Karpas-422 (cell line): ENCODE measurements around the gene TIPIN. TPM values are rescaled to one million over a fixed set of nuclear protein-coding genes. Genes with fewer than 3 reads are reported as not detected.
"Not testable (repeated sequence)": the region's sequence is repeated elsewhere in the genome, so short reads cannot be mapped to it uniquely, and the experiment has no call there.

Experiments
- DNase-seq: peaks from one replicate; pipeline ENCODE4 v3.0.0-alpha.2; 2015
- H2AFZ ChIP-seq: fragments of 200-600 bp; sonication (generic); 2 replicates; pipeline ENCODE4 v1.6.1; 2014; ENCODE audit warnings: antibody characterized with exemption, low read length, mixed read lengths
- H3K27ac ChIP-seq: fragments of 200-600 bp; sonication (generic); 2 replicates; pipeline ENCODE4 v1.5.1; 2014; ENCODE audit warnings: mild to moderate bottlenecking, low read length, moderate library complexity
- H3K27me3 ChIP-seq: fragments of 200-600 bp; sonication (generic); 2 replicates; pipeline ENCODE4 v1.6.1; 2014; ENCODE audit warnings: low read length, mixed read lengths
- H3K36me3 ChIP-seq: fragments of 200-600 bp; sonication (generic); 2 replicates; pipeline ENCODE4 v1.6.1; 2014; ENCODE audit warnings: low read length, mixed read lengths; ENCODE audit not compliant: insufficient read depth
- H3K4me1 ChIP-seq: fragments of 200-600 bp; sonication (generic); 2 replicates; pipeline ENCODE4 v1.6.1; 2014; ENCODE audit warnings: mild to moderate bottlenecking, low read length, mixed read lengths
- H3K4me2 ChIP-seq: fragments of 200-600 bp; sonication (generic); 2 replicates; pipeline ENCODE4 v1.6.1; 2014; ENCODE audit warnings: low read length, low read depth, mild to moderate bottlenecking; ENCODE audit not compliant: poor library complexity, severe bottlenecking
- H3K4me3 ChIP-seq: fragments of 200-600 bp; sonication (generic); 2 replicates; pipeline ENCODE4 v1.5.1; 2014; ENCODE audit warnings: mild to moderate bottlenecking, antibody characterized with exemption, low read length, mixed read lengths
- H3K79me2 ChIP-seq: fragments of 200-600 bp; sonication (generic); 2 replicates; pipeline ENCODE4 v1.6.1; 2014; ENCODE audit warnings: mild to moderate bottlenecking, low read length, mixed read lengths
- H3K9ac ChIP-seq: fragments of 200-600 bp; sonication (generic); 2 replicates; pipeline ENCODE4 v1.6.0; 2014; ENCODE audit warnings: low read length
- H3K9me2 ChIP-seq: fragments of 200-600 bp; sonication (generic), shearing (Covaris generic); replicated peaks from 2 replicates; pipeline ENCODE4 v1.6.0; 2014; ENCODE audit warnings: mild to moderate bottlenecking, low read length, moderate library complexity; ENCODE audit not compliant: insufficient read depth
- H3K9me3 ChIP-seq: fragments of 300-700, 200-600 bp; sonication (generic); 2 replicates; pipeline ENCODE4 v1.6.1; 2014; ENCODE audit warnings: low read length, mixed read lengths
- H4K20me1 ChIP-seq: fragments of 200-600 bp; sonication (generic); 2 replicates; pipeline ENCODE4 v1.6.1; 2014; ENCODE audit warnings: mild to moderate bottlenecking, antibody characterized with exemption, low read length, low read depth; ENCODE audit not compliant: insufficient read depth
- total RNA-seq: library from RNA; depleted of rRNA; stranded (reverse); fragments of >200 nt; shearing (Covaris generic); gene quantifications from 2 replicates; pipeline ENCODE4 v1.2.3, GENCODE V29; 2014; ENCODE audit warnings: low replicate concordance

The TIPIN gene
- total RNA-seq, 1 experiment from 2014 or later = 16.5 TPM

DNA sequence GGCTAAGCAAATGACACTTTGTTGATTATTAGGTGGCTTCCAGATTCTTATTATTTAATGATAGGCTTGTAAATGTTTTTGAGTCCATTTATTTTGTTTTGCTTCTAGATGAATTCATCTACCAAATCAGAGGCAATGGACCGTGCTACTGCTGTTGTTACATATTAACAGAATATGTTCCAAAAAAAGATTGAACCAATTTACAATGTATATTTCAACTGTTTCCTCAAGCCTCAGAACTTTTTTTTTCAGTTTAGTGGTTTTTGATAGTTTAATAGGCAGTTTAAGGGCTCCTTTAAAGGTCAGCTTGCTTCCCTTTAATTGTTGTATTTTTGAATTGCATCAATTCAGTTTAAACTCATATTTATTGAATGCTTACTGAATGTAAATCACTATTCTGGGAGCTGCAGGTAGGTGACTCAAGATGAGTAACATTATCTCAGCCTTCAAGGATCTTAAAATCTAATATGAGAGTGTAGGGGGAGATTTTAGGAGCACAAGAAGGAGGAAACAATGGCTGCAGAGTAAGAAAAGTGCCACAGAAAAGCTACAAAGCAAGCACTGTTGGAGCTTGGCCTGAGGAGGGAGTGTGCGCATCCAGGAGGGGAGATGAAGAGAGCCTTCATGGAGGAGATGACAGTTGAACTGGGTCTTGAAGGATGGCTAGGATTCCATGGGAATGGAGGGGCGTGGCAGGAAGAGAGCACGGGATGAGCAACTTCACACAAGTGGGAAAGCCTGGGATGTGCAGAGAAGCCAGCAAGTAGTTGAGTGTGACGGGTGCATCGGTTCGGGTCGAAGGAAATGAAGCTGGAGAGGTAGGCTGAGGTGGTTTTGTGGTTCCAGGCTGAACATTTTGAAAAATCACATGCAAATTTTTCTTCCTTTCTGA lies 44.9 kb upstream of the TIPIN start:
- peak overlapping the region; percentile 61 for H3K9ac ChIP-seq
- H3K36me3 ChIP-seq = no peaks in the 10 kb centered on the region
- H3K4me2 ChIP-seq = peak overlapping the region; percentile 72
- H3K9me2 ChIP-seq = no peaks in the 10 kb centered on the region
- DNase-seq = peak; percentile 67
- H4K20me1 ChIP-seq = peaks cover 4% of the 10 kb centered on the region; the same call in 1 of the 2 replicates
- peak overlapping the region; percentile 61 for H3K4me3 ChIP-seq
- peaks cover 75% of the 10 kb centered on the region for H3K4me1 ChIP-seq
- peak overlapping the region; percentile 85 for H3K27ac ChIP-seq
- H3K79me2 ChIP-seq = peaks cover 96% of the 10 kb centered on the region
- H3K9me3 ChIP-seq = no peaks in the 10 kb centered on the region
- H3K27me3 ChIP-seq = no peaks in the 10 kb centered on the region
- H2AFZ ChIP-seq = 0 out of 2 replicates have a peak overlapping the region, but pooled peaks have one; percentile 5

- Histone ChIP-seq H3K79me2 (peaks cover 96% of the 10 kb centered on the region), H3K27ac (peak overlapping the region; percentile 85), H3K4me3 (peak overlapping the region; percentile 61), H4K20me1 (peaks cover 4% of the 10 kb centered on the region; the same call in 1 of the 2 replicates), H3K9me2 (no peaks in the 10 kb centered on the region), H3K27me3 (no peaks in the 10 kb centered on the region), H3K9me3 (no peaks in the 10 kb centered on the region), H3K9ac (peak overlapping the region; percentile 61; the same call in 1 of the 2 replicates), H3K4me2 (peak overlapping the region; percentile 72), H3K4me1 (peaks cover 65% of the 10 kb centered on the region), H3K36me3 (0 out of 2 replicates have a peak, but pooled peaks cover 1% of the 10 kb centered on the region), H2AFZ (no peak overlapping the region)
- no peak for DNase-seq
Observed at GRCh38 chr15:66400351-66400774, 43.9 kb upstream of the TIPIN start.

DNA sequence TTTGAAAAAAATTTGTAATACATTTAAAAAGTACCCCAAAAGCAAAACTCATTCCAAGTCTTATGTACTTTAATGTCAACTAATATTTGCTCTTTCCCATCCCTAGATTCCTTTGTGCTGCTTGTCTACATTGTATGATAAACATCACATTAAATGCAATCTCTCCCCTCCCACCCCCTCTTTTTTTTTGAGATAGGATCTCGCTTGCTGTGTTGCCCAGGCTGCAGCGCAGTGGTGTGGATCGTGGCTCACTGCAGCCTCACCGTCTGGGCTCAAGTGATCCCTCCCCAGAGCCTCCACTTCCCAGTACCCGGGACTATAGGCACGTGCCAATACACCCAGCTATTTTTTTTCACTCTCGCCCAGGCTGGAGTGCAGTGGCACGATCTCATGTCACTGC lies 42.8 kb upstream of the TIPIN start:
- peaks cover 96% of the 10 kb centered on the region for H3K79me2 ChIP-seq
- H3K36me3 ChIP-seq = peaks cover 11% of the 10 kb centered on the region; the same call in 1 of the 2 replicates
- H3K4me1 ChIP-seq = peaks cover 54% of the 10 kb centered on the region
- no peaks in the 10 kb centered on the region for H3K9me3 ChIP-seq
- peaks cover 4% of the 10 kb centered on the region; the same call in 1 of the 2 replicates for H4K20me1 ChIP-seq
- no peak overlapping the region for H3K27ac ChIP-seq
- no peak overlapping the region for H3K4me2 ChIP-seq
- H3K9me2 ChIP-seq = no peaks in the 10 kb centered on the region
- H3K27me3 ChIP-seq = no peaks in the 10 kb centered on the region
- no peak for DNase-seq
- H2AFZ ChIP-seq = no peak overlapping the region
- H3K9ac ChIP-seq = no peak overlapping the region
- no peak overlapping the region for H3K4me3 ChIP-seq

- Histone ChIP-seq H3K4me3 (no peak overlapping the region), H4K20me1 (peaks cover 6% of the 10 kb centered on the region; the same call in 1 of the 2 replicates)
Observed at GRCh38 chr15:66394915-66395314, 38.4 kb upstream of the TIPIN start.

DNA sequence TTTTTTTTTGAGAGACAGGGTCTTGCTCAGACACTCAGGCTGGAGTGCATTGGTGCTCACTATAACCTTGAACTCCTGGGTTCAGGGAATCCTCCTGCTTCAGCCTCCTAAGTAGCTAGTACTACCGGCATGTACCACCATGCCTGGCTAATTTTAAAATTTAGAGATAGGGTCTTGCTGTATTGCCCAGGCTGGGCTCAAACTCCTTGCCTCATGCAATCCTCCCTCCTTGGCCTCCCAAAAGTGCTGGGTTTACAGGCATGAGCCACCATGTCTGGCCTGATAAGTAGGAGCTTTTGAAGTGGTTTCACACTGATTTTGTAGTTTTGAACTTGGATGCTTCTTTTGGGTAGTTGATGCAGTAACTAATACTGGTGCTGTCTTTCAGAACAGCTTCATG lies 38.0 kb upstream of the TIPIN start:
- Histone ChIP-seq H3K36me3 (peaks cover 21% of the 10 kb centered on the region; the same call in 1 of the 2 replicates), H3K27me3 (no peaks in the 10 kb centered on the region), H3K4me2 (no peak overlapping the region), H3K9me3 (no peaks in the 10 kb centered on the region), H4K20me1 (peaks cover 9% of the 10 kb centered on the region; the same call in 1 of the 2 replicates), H3K27ac (no peak overlapping the region), H2AFZ (no peak overlapping the region), H3K4me3 (no peak overlapping the region), H3K9me2 (no peaks in the 10 kb centered on the region), H3K79me2 (peaks cover 97% of the 10 kb centered on the region), H3K4me1 (peaks cover 24% of the 10 kb centered on the region), H3K9ac (no peak overlapping the region)
- peak; percentile 20 for DNase-seq

More at GRCh38 chr15:66394915-66395314, 38.4 kb upstream of the TIPIN start:
- Histone ChIP-seq H3K4me1 (peaks cover 23% of the 10 kb centered on the region), H3K9ac (no peak overlapping the region), H3K4me2 (no peak overlapping the region), H3K36me3 (peaks cover 19% of the 10 kb centered on the region; the same call in 1 of the 2 replicates), H3K27ac (no peak overlapping the region), H3K79me2 (peaks cover 96% of the 10 kb centered on the region), H3K27me3 (no peaks in the 10 kb centered on the region), H3K9me3 (no peaks in the 10 kb centered on the region), H2AFZ (no peak overlapping the region), H3K9me2 (no peaks in the 10 kb centered on the region)
- DNase-seq = peak; percentile 31

DNA sequence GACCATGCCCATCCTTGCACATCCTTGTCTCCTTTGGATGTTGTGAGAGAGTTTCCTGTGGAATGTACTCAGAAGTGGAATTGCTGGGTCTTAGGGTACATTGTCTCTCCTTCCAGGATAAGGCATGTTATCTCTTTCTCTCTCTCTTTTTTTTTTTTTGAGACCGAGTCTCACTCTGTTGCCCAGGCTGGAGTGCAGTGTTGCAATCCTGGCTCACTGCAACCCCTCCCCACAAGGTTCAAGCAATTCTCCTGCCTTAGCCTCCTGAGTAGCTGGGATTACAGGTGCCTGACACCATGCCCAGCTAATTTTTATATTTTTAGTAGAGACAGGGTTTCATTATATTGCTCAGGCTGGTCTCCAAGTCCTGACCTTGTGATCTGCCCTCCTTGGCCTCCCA lies 36.6 kb upstream of the TIPIN start:
- H3K4me2 ChIP-seq, H3K27ac ChIP-seq, H3K4me3 ChIP-seq, H3K9me2 ChIP-seq, H2AFZ ChIP-seq, H3K9ac ChIP-seq, DNase-seq, H3K27me3 ChIP-seq, H3K9me3 ChIP-seq, H4K20me1 ChIP-seq: not testable (repeated sequence)
- peaks cover 31% of the 10 kb centered on the region for H3K4me1 ChIP-seq
- peaks cover 21% of the 10 kb centered on the region; the same call in 1 of the 2 replicates for H3K36me3 ChIP-seq
- H3K79me2 ChIP-seq = peaks cover 97% of the 10 kb centered on the region

DNA sequence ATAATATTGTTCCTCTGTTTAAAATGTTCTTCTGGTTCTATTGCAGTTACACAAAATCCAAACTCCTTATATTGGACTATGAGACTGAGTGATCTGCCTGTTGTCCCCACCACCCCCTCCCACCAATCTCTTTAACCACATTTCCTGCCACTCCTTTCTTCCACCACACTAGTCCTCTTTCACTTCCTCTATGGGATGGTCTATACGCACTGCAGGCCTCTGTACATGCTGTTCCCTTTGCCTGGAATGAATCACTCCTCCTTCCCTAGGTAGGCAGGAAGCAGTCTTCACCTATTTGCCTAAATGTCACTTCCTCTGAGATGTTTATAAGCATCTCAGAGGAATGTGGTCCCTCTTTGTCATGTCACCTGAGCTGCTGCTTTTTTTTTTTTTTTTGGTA lies 34.2 kb upstream of the TIPIN start:
- peaks cover 21% of the 10 kb centered on the region; the same call in 1 of the 2 replicates for H3K36me3 ChIP-seq
- no peaks in the 10 kb centered on the region for H3K27me3 ChIP-seq
- H3K4me3 ChIP-seq = peak overlapping the region; percentile 49; the same call in 1 of the 2 replicates
- peak; percentile 65 for DNase-seq
- peaks cover 90% of the 10 kb centered on the region for H3K79me2 ChIP-seq
- peaks cover 6% of the 10 kb centered on the region for H4K20me1 ChIP-seq
- no peaks in the 10 kb centered on the region for H3K9me3 ChIP-seq
- peak overlapping the region; percentile 99 for H3K4me2 ChIP-seq
- H3K9me2 ChIP-seq = no peaks in the 10 kb centered on the region
- H3K9ac ChIP-seq = peak overlapping the region; percentile 49; the same call in 1 of the 2 replicates
- H3K27ac ChIP-seq = peak overlapping the region; percentile 75
- peaks cover 36% of the 10 kb centered on the region for H3K4me1 ChIP-seq
- no peak overlapping the region for H2AFZ ChIP-seq

- Histone ChIP-seq H3K36me3 (peaks cover 17% of the 10 kb centered on the region; the same call in 1 of the 2 replicates), H3K4me1 (peaks cover 42% of the 10 kb centered on the region), H2AFZ (no peak overlapping the region), H3K9me3 (no peaks in the 10 kb centered on the region), H3K27me3 (no peaks in the 10 kb centered on the region), H3K9ac (peak overlapping the region; percentile 49; the same call in 1 of the 2 replicates), H3K4me2 (peak overlapping the region; percentile 99), H3K4me3 (peak overlapping the region; percentile 49), H3K79me2 (peaks cover 87% of the 10 kb centered on the region), H3K27ac (peak overlapping the region; percentile 75), H4K20me1 (peaks cover 6% of the 10 kb centered on the region), H3K9me2 (no peaks in the 10 kb centered on the region)
- no peak for DNase-seq
Observed at GRCh38 chr15:66389859-66390381, 33.4 kb upstream of the TIPIN start.
